Skeletal muscle cell (primary cell): ENCODE data around the gene CTPS1.

Experiments used
- DNase-seq: peaks from one replicate; pipeline ENCODE4 v3.0.0-alpha.2; 2010; ENCODE audit warnings: low read depth
- H3K4me3 ChIP-seq: 2 replicates; pipeline ENCODE4 v1.5.1; 2011; ENCODE audit warnings: low read depth, mild to moderate bottlenecking, control low read depth, low read length, moderate library complexity

CTPS1 gene

GRCh38 chr1:40979241-40980067 lies at the start of gene CTPS1:
Gene CTPS1, plus strand, starts transcription at chr1:40979696. Its CDS starts 3,595 bp downstream, at chr1:40983291.
- peak within 1 kb of the TSS; percentile 63 for H3K4me3 ChIP-seq
- peak; percentile 71 for DNase-seq

- H3K4me3 ChIP-seq: no peak overlapping the region
- DNase-seq: no peak
Observed at GRCh38 chr1:40930174-40930964, 49.1 kb upstream of the CTPS1 start.

DNA sequence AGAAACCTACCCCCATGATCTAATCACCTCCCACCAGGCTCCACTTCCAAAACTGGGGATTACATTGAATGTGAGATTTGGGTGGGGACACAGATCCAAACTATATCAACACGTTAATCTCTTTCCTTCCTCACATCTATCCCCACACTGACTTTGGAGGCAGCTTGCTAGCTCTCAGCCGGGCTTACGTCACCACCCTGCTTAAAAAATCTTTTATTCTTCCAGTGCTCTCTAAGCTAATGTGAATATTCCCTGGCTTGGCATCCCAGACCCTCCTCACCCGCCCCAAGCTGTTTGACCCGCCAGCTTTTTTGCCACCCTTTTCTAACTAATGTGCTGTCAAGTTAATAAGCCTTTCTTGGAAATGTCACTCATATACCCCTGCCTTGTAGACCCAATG lies 47.9 kb upstream of the CTPS1 start:
- DNase-seq: no peak
- H3K4me3 ChIP-seq: no peak overlapping the region

DNA sequence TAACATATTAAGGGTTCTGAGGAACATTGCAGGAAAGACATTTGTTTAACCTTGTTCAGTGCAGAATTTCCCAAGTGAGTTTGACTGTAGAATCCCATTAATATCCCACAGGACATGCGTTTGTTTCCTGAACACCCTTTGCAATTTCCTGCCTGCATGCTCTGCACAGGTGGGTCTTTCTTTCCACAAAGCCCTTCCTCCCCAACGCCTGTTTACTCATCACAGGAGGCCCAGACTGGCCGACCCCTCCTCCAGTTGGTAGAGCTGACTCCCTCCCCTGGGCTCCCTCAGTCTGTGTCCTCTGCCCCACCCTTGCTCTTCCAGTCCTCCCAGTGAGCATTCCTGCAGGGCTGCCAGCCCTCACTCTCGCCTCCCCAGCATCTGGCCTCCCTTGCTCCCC lies 47.5 kb upstream of the CTPS1 start:
- no peak overlapping the region for H3K4me3 ChIP-seq
- DNase-seq: no peak

DNA sequence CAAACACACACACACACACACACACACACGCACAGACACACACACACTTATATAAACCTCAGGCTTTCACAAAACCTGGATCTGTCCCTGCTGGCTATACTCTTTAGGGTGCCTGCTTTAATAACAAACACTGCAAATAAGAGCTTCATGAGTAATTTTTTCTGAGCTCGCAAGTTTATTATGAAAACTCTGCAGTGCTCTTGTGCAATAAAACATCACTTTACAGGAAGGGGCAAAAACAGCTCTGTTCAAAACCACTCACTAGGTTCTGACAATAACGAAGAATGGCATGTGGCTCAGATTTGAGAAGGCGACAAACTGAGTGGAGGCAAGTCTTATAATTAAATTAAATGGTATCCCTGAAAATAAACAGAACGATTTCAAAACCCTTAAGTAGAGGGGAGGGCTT lies 42.6 kb upstream of the CTPS1 start:
- no peak overlapping the region for H3K4me3 ChIP-seq

DNA sequence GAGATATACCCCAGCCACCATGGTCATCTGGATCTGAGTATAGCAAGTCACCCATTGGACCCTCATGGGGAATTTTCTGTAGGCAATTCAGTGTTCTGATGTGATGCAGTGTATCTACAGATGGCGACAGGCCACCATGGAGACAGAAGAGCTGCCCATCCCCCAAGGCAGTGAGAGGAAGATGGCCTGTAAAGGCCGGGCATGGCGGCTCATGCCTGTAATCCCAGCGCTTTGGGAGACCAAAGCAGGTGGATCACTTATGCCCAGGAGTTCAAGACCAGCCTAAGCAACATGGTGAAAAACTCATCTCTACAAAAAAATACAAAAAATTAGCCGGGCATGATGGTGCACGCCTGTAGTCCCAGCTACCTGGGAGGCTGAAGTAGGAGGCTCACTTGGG lies 41.1 kb upstream of the CTPS1 start:
- DNase-seq: no peak
- H3K4me3 ChIP-seq: no peak overlapping the region

More for the DNA sequence above, 42.6 kb upstream of the CTPS1 start:
- peak; percentile 38 for DNase-seq

DNA sequence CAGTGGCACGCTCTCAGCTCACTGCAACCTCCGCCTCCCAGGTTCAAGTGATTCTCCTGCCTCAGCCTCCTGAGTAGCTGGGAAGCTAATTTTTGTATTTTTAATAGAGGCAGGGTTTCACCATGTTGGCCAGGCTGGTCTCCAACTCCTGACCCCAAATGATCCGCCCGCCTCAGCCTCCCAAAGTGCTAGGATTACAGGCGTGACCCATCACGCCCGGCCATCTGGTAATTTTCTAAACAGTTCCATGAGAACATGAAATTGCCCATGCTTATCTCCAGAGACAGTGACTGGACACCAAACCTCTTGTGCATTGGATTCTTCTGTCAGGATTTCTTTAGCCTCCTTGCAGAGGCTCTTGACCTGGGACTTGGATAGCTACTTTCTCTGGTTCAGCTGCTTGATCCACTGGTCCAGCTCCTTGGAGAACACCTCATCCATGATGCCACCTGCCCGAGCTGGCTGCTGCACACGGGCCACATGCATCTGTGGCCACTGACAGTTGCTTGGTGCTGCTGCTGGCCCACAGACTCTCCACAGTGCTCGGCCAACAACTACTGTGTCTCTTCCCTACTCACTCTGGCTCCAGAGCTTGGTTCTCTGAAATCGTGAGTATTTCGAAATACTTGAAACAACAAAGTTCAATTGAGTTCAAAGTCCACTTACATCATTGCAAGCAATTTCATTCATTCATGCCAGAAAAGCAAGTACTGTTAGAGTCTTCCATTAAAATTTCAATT lies 40.0 kb upstream of the CTPS1 start:
- H3K4me3 ChIP-seq: no peak overlapping the region
- peak; percentile 46 for DNase-seq

- DNase-seq: peak; percentile 75
- no peak overlapping the region for H3K4me3 ChIP-seq
Observed at GRCh38 chr1:40944326-40944725, 35.2 kb upstream of the CTPS1 start.

DNA sequence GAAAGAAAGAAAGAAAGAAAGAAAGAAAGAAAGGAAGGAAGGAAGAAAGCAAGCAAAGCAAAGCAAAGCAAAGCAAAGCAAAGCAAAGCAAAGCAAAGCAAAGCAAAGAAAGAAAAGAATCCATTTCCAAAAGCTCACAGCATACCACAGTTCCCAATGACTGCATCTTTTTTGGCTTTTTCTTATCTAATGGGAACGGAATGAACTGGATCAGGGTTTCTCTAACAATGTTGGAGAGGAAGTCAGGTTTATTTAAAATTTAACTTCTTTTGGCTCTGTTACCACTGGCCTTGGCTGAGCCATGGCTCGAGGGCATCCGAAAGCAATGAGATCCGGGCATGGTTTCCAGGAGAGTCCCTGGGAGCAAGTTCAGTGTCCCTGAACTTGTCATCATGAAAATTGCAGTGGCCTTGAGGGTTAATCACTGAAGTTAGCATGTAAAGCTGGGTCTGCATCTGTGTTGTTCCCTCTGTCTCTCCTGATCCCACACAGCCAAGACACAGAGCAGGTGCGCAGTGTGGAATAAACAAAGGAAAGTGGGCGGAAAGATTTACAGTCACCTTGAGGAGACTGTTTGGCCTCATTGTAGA lies 34.6 kb upstream of the CTPS1 start:
- DNase-seq: no peak
- H3K4me3 ChIP-seq: no peak overlapping the region

DNA sequence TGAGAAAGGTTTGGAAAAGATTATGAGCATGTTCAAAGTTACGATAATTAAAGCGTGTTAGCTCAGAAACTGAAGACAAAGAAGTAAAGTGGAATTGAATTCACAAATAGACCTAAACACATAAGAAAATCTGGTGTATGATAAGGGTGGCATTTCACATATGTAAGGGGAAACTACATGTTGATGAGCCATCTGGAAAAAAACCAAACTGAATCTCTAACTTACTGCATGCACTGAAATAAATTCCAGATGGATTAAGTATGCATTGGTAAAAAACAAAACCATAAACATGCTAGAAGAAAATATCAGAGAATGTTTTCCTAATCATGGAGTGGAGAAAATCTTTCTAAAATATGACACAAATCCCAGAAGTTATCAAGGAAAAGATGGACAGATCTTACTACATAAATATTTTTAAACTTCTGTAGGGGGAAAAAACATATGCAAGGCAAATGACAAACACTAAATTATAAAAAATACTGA lies 34.0 kb upstream of the CTPS1 start:
- DNase-seq: no peak
- H3K4me3 ChIP-seq: no peak overlapping the region

- no peak overlapping the region for H3K4me3 ChIP-seq
- peak; percentile 58 for DNase-seq
Observed at GRCh38 chr1:40948741-40949443, 30.6 kb upstream of the CTPS1 start.

GRCh38 chr1:40949563-40949962 lies 29.9 kb upstream of the CTPS1 start:
- DNase-seq: no peak

GRCh38 chr1:40951943-40952743 lies 27.4 kb upstream of the CTPS1 start:
- DNase-seq: no peak
- H3K4me3 ChIP-seq: no peak overlapping the region

More at GRCh38 chr1:40949563-40949962, 29.9 kb upstream of the CTPS1 start:
- no peak overlapping the region for H3K4me3 ChIP-seq

DNA sequence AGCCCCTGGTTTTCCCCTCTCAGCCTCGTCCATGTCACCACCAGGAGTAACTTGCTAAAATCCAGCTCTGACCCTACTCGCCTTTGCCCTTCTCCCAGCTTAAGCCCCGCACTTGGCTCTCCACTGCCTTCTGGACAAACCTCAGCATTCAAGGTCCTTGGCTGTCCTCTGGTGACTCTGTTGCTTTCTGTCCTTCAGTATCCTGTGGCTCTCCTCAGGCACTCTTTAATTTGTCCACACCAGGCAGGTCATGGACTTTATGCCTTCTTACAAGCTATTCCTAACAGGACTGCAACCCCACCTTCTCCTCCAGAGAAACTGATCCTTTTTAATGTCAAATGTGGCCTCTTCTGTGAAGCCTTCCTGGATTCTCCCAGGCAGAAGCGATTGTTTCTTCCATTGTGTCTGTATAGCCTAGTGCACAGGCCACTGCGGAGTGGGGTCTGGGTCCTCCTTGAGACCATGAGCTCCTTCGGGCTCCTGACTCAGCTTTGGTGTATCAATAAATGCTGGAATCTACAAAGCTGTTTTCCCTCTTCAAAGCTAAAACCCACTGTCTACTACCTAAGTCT lies 26.7 kb upstream of the CTPS1 start:
- H3K4me3 ChIP-seq: no peak overlapping the region
- DNase-seq: no peak

DNA sequence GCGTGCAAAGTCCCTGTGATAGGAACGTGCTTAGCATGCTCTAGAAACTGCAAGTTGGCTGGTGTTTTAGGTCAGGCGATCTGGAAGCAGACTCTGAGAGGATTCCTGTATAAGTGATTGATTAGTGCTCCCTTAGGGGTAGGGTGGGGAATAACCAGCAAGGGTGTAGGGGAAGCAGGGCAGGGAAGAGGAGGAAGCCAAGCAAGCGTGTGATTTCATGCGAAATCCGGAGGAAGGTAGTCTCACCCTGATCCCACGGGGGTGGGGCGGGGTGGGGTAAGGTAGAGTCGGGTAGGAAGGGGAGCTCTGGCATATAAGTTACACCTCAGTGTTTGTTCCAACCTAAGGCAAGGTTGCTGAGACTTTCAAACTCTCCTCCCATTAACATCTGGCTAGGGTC lies 24.9 kb upstream of the CTPS1 start:
- no peak overlapping the region for H3K4me3 ChIP-seq
- no peak for DNase-seq

- DNase-seq: no peak
- H3K4me3 ChIP-seq: no peak overlapping the region
Observed at GRCh38 chr1:40955266-40955665, 24.2 kb upstream of the CTPS1 start.

DNA sequence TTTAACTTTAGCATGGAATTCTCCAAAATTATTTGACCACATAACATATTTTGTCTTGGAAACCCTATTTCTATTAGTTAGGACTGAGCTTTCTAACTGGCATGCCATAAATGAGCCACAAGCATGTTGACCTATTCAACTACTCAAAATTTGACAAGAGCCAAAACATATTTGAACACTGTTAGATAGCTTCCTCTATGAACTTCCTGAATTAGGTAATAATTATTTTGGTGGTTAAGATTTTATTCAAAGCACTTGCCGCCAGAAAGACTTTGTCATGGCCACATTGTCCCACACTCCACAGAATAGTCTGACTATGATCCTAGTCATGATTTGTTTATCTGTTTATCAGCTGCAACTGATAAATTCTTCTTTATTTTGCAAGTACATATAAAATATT lies 23.1 kb upstream of the CTPS1 start:
- DNase-seq: no peak
- no peak overlapping the region for H3K4me3 ChIP-seq

- no peak for DNase-seq
- H3K4me3 ChIP-seq: no peak overlapping the region
Observed at GRCh38 chr1:40958210-40958609, 21.3 kb upstream of the CTPS1 start.
